Measurements from ENCODE around the gene TMEM81.

Gene TMEM81

GRCh38 chr1:205060746-205061145 lies 23.5 kb downstream of the TMEM81 start:
- no peak for DNase-seq (ENCODE audit: low read depth, low spot score)

DNA sequence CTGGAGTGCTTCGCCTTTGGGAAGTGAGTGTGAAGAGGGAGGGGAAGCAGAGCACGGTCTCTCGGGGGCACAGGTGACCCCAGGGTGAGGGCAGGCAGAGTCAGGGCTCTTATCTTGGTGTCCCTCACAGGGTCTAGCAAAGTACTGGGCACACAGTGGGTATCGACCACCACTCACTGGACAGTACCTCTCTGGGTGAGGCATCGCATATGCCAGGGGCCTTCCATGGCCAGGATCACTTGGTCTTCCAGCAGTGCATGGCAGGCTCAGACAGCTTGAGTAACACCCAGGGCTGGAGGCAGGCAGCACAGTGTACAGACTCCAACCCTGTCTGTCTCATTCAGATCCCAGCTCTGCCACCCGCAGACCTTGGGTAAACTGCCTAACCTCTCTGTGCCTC lies 24.6 kb downstream of the TMEM81 start:
- DNase-seq (ENCODE audit: low read depth, low spot score), result no peak

DNA sequence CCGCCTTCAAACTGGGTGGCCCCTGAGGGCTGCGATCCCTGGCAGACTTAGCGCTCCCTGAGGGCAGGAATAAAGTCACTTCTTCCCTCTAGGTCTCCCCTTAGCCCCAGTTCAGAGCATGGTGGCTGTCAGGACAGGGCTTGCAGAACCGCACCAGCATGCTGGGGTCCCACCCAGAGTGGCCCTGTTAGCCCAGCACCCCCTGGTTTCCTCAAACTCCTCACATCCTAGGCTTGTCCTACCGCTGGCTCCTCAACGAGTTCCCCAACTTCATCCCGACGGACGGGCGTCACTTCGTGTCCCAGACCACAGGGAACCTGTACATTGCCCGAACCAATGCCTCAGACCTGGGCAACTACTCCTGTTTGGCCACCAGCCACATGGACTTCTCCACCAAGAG lies 25.4 kb downstream of the TMEM81 start:
- DNase-seq (ENCODE audit: low read depth, low spot score), result no peak

GRCh38 chr1:205057808-205058575 lies 26.3 kb downstream of the TMEM81 start:
- DNase-seq (ENCODE audit: low read depth, low spot score), result no peak

DNA sequence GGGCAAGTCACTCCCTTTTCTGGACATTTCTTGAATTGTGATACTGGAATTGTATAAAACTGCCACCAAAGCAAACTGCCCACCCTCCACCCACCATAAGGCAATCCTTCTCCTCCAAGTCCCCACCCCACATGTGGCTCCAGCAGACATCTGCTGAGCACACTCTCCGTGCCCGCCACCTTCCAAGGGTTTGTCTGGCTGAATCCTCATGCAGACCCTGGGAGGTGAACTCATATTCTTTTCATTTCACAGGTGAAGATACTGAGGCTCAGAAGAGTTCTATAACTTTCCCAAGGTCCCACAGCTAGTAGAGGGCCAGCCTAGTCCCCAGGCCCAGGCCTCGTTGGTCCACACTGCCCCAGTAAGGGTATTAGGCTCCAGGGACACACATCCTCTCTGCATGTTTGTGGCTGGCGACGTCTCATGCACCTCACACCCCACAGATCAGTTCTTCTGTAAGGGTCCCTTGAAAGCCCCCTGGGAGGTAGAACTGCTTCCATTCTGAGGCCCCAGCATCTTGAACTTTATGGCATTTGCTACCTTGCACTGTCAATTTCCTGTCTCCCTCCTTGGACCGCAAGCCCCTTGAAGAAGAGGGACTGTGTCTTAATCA lies 27.2 kb downstream of the TMEM81 start:
- DNase-seq (ENCODE audit: low read depth, low spot score), result no peak

GRCh38 chr1:205056188-205056611 lies 28.1 kb downstream of the TMEM81 start:
- no peak for DNase-seq (ENCODE audit: low read depth, low spot score)

- DNase-seq (ENCODE audit: low read depth, low spot score), result no peak
These were observed 30.2 kb downstream of the TMEM81 start for GRCh38 chr1:205054013-205054412.

DNA sequence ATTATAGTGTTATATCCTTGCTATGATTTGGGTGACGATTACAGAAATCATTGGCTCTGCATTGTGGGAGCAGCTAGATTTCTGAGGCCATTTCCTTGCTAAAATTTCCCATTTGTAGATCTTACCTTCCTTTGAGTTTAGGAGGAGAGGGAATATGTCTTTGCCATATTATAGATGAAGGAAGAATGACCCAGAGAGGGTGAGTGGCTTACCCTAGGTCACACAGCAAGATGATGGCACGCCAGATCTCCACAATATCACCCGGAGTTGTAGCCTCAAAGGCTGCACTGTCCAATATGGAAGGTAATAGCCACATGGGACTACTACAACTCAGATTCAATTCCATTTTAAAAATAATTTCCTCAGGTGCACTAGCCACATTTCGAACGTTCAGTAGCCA lies 31.0 kb downstream of the TMEM81 start:
- no peak for DNase-seq (ENCODE audit: low read depth, low spot score)

GRCh38 chr1:205052690-205053089 lies 31.6 kb downstream of the TMEM81 start:
- DNase-seq (ENCODE audit: low read depth, low spot score), result no peak

GRCh38 chr1:205049479-205049878 lies 34.8 kb downstream of the TMEM81 start:
- no peak for DNase-seq (ENCODE audit: low read depth, low spot score)

GRCh38 chr1:205048382-205048781 lies 35.9 kb downstream of the TMEM81 start:
- no peak for DNase-seq (ENCODE audit: low read depth, low spot score)

- DNase-seq (ENCODE audit: low read depth, low spot score), result no peak
These were observed 36.5 kb downstream of the TMEM81 start for GRCh38 chr1:205047764-205048231.

GRCh38 chr1:205046870-205047269 lies 37.4 kb downstream of the TMEM81 start:
- DNase-seq (ENCODE audit: low read depth, low spot score), result no peak

GRCh38 chr1:205045146-205045545 lies 39.1 kb downstream of the TMEM81 start:
- DNase-seq (ENCODE audit: low read depth, low spot score), result no peak

DNA sequence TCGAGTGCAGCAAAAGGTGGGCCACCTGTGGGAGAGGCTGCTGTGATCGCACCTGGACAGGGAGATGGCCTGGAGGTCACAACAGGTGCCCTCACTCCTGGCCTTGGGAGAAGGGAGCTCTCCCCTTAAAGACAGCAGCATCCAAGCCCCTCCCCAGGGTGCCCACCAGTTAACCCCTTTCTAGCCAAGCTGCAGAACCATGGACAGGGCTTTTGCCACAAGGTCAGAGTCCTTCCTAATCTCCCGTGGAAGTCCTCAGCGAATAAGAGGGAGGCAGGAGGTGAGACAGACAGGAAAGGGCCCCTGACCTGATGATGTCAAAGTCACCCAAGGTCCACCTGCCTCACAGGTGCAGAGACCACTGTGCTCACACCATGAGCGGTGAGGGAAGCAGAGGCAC lies 39.5 kb downstream of the TMEM81 start:
- no peak for DNase-seq (ENCODE audit: low read depth, low spot score)

GRCh38 chr1:205043866-205044265 lies 40.4 kb downstream of the TMEM81 start:
- no peak for DNase-seq (ENCODE audit: low read depth, low spot score)

GRCh38 chr1:205042911-205043806 lies 41.1 kb downstream of the TMEM81 start, which contains the start of gene CNTN2:
TSS of gene CNTN2 (plus strand) at chr1:205043212. CDS start at chr1:205053186, 9,974 bp downstream.
- DNase-seq (ENCODE audit: low read depth, low spot score), result no peak

- no peak for DNase-seq (ENCODE audit: low read depth, low spot score)
These were observed 42.0 kb downstream of the TMEM81 start for GRCh38 chr1:205041998-205042910.

GRCh38 chr1:205041001-205041715 lies 43.1 kb downstream of the TMEM81 start:
- no peak for DNase-seq (ENCODE audit: low read depth, low spot score)

DNA sequence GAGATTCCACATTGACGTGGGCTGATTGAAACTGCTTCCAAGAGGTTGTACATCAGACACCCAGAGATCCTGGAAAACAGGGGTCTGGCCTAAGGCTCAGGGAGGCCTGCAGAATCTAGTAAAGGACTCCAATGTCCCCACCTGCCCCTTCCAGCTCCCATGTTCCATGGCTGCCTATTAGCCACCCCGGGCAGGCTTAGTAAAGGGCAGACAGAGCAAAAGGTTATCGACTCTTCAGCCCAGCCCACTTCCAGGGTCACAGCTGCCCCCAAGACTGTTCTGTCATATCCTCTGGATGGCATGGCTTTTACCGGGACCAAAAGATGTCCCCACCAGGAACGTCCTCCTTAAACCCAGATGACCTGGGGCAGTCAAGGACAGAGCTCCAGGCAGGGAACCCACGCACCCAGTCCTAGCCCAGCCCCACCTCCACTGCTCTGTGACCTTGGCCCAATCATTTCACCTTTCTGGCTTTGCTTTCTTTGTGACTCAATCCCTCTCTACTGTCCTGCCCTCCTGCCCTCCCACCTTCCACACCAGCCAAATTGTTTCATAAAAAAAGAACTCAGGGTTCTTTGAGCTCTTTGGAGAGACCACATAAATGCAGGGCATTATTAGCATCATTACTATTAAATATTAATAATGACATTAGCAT lies 46.0 kb downstream of the TMEM81 start:
- no peak for DNase-seq (ENCODE audit: low read depth, low spot score)

Data from iPS DF 19.7 (cell line).